GDM1 (cell line): ENCODE results near the gene ZNF467.

ENCODE experiments used
- DNase-seq: peaks from one replicate; lab custom pipeline; 2025; lab: John Stamatoyannopoulos, UW

ZNF467 gene

GRCh38 chr7:149808311-149808710 is 34.9 kb upstream of the ZNF467 start:
- no peak for DNase-seq

GRCh38 chr7:149806726-149807125 is 33.3 kb upstream of the ZNF467 start:
- DNase-seq, result no peak

- no peak for DNase-seq
Observed at GRCh38 chr7:149804106-149804505, 30.7 kb upstream of the ZNF467 start.

GRCh38 chr7:149803551-149804074 is 30.2 kb upstream of the ZNF467 start:
- DNase-seq, result no peak

- no peak for DNase-seq
Observed at GRCh38 chr7:149802966-149803365, 29.6 kb upstream of the ZNF467 start.

- no peak for DNase-seq
Observed at GRCh38 chr7:149801816-149802215, 28.4 kb upstream of the ZNF467 start.

- DNase-seq, result no peak
Observed at GRCh38 chr7:149801002-149801566, 27.7 kb upstream of the ZNF467 start.

GRCh38 chr7:149800169-149800555 is 26.8 kb upstream of the ZNF467 start:
- DNase-seq, result no peak

GRCh38 chr7:149799397-149800168 is 26.2 kb upstream of the ZNF467 start:
- DNase-seq, result peak; percentile 44

GRCh38 chr7:149797771-149798170 is 24.4 kb upstream of the ZNF467 start:
- no peak for DNase-seq

GRCh38 chr7:149796287-149796860 is 23.0 kb upstream of the ZNF467 start:
- DNase-seq, result no peak

- DNase-seq, result no peak
Observed at GRCh38 chr7:149795126-149795525, 21.7 kb upstream of the ZNF467 start.

- no peak for DNase-seq
Observed at GRCh38 chr7:149794661-149795060, 21.3 kb upstream of the ZNF467 start.

GRCh38 chr7:149793261-149793660 is 19.9 kb upstream of the ZNF467 start:
- no peak for DNase-seq

- no peak for DNase-seq
Observed at GRCh38 chr7:149792220-149792595, 18.8 kb upstream of the ZNF467 start.

- DNase-seq, result no peak
Observed at GRCh38 chr7:149791411-149792219, 18.2 kb upstream of the ZNF467 start.

- DNase-seq, result no peak
Observed at GRCh38 chr7:149790754-149791360, 17.5 kb upstream of the ZNF467 start.

GRCh38 chr7:149790146-149790548 is 16.8 kb upstream of the ZNF467 start:
- no peak for DNase-seq

- DNase-seq, result no peak
Observed at GRCh38 chr7:149789101-149789500, 15.7 kb upstream of the ZNF467 start.

GRCh38 chr7:149788300-149788851 is 15.0 kb upstream of the ZNF467 start:
- DNase-seq, result no peak

- DNase-seq, result no peak
Observed at GRCh38 chr7:149787428-149788299, 14.3 kb upstream of the ZNF467 start.
